Measurements from ENCODE around the gene BTRC. TPM values are rescaled to one million over a fixed set of nuclear protein-coding genes. Genes with fewer than 3 reads are reported as not detected.

BTRC gene
- total and polyA plus RNA-seq, 10 of the 15 experiments (the other 5 are each of a cell fraction or from before 2014, with no cell fraction given) = 2.2 to 18.6 (median 8.6) TPM

DNA sequence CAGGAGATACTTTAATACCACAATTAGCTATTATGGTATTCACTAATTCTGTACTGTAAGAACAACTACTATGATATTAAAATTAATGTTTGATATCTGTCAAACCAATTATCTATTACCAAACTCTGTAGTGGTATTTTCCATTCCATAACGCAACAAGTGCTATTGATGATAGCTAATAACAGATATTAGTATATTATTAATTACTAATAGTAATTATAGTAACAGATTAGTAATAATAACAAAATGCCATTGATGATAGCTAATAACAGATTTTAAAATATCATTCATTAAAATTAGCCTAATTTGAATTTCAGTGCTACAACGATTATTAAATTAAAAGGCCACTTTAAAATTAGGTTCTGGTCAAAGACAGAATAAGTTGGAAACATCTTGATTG is 93.5 kb downstream of the BTRC start:
- DNase-seq (ENCODE audit: low read depth, low spot score) = no peak
- H4K20me1 ChIP-seq (ENCODE audit: control insufficient read depth, insufficient read depth) = no peaks in the 10 kb centered on the region
- no peaks in the 10 kb centered on the region for H3K36me3 ChIP-seq (ENCODE audit: control insufficient read depth in 2 of 2, insufficient read depth in 2 of 2, low read length in 1 of 2)
- TF ChIP-seq CBX3 (IDR thresholded peaks at IDR 0.05; ENCODE audit: borderline replicate concordance, low read depth) (no peak), RAD51 (IDR thresholded peaks at IDR 0.05) (no peak), CHD1 (IDR thresholded peaks at IDR 0.05; ENCODE audit: low read depth, low read length) (no peak), BCL11A (IDR thresholded peaks at IDR 0.05; ENCODE audit: low read depth, low read length) (no peak), PAX5 (IDR thresholded peaks at IDR 0.05; ENCODE audit: borderline replicate concordance, low read depth, low read length) (no peak), ZSCAN29 (IDR thresholded peaks at IDR 0.05) (no peak), POLR2A (IDR thresholded peaks at IDR 0.05; ENCODE audit: low read depth, low read length) (no peak), SP1 (IDR thresholded peaks at IDR 0.05; ENCODE audit: low read depth, low read length) (no peak)
- TF ChIP-seq, protein P1, sequence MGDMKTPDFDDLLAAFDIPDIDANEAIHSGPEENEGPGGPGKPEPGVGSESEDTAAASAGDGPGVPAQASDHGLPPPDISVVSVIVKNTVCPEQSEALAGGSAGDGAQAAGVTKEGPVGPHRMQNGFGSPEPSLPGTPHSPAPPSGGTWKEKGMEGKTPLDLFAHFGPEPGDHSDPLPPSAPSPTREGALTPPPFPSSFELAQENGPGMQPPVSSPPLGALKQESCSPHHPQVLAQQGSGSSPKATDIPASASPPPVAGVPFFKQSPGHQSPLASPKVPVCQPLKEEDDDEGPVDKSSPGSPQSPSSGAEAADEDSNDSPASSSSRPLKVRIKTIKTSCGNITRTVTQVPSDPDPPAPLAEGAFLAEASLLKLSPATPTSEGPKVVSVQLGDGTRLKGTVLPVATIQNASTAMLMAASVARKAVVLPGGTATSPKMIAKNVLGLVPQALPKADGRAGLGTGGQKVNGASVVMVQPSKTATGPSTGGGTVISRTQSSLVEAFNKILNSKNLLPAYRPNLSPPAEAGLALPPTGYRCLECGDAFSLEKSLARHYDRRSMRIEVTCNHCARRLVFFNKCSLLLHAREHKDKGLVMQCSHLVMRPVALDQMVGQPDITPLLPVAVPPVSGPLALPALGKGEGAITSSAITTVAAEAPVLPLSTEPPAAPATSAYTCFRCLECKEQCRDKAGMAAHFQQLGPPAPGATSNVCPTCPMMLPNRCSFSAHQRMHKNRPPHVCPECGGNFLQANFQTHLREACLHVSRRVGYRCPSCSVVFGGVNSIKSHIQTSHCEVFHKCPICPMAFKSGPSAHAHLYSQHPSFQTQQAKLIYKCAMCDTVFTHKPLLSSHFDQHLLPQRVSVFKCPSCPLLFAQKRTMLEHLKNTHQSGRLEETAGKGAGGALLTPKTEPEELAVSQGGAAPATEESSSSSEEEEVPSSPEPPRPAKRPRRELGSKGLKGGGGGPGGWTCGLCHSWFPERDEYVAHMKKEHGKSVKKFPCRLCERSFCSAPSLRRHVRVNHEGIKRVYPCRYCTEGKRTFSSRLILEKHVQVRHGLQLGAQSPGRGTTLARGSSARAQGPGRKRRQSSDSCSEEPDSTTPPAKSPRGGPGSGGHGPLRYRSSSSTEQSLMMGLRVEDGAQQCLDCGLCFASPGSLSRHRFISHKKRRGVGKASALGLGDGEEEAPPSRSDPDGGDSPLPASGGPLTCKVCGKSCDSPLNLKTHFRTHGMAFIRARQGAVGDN (IDR thresholded peaks at IDR 0.05) = no peak
- in situ Hi-C loops (cut with MboI) (loop anchor here (10.0 kb wide), 1 partner anchor 153 kb away; no protein-coding TSS in a partner anchor), intact Hi-C loops (cut with micrococcal nuclease; ENCODE audit: unreplicated experiment) (no loop called here)
- no peaks in the 10 kb centered on the region for H3K9me3 ChIP-seq (replicated peaks; ENCODE audit: control insufficient read depth, insufficient read depth, low read length)
- no peak overlapping the region for H3K27ac ChIP-seq (ENCODE audit: control insufficient read depth, insufficient read depth)
- no peaks in the 10 kb centered on the region for H3K27me3 ChIP-seq (replicated peaks in 1 of 2; ENCODE audit: control insufficient read depth in 2 of 2, insufficient read depth in 2 of 2, low read length in 1 of 2)
- ChIA-PET CTCF (interaction anchor here (0.5 to 1.1 kb wide), 2 partner anchors 168 to 305 kb away, joined by 3 to 4 read pairs; no protein-coding TSS in a partner anchor), RAD21 (ENCODE audit: unreplicated experiment) (no interaction called here), SMC1A (ENCODE audit: uncharacterized antibody, unreplicated experiment) (interaction anchor here (2.0 kb wide), 1 partner anchor 19 kb away, joined by 8 read pairs; no protein-coding TSS in a partner anchor), POLR2A (no interaction called here)
- H3K9ac ChIP-seq (ENCODE audit: control insufficient read depth, insufficient read depth, low read length) = no peak overlapping the region
- no peak overlapping the region for H2AFZ ChIP-seq (ENCODE audit: control insufficient read depth, low read depth, low read length)
- WGBS (ENCODE audit: insufficient coverage, insufficient replicate concordance, low lambda C conversion rate, missing lambda C conversion rate) = 95% methylated on average over 2 of the region's 2 CpGs
- no peaks in the 10 kb centered on the region for H3K4me1 ChIP-seq (ENCODE audit: control insufficient read depth, insufficient read depth, low read length)
- FAIRE-seq = no peak
- BruUV-seq (replicated peaks) = no TSS peak
- no peak overlapping the region for H3K4me3 ChIP-seq
- no peak overlapping the region for H3K4me2 ChIP-seq (ENCODE audit: control insufficient read depth, insufficient read depth)
- H3K79me2 ChIP-seq (ENCODE audit: control insufficient read depth, insufficient read depth, low read length) = no peaks in the 10 kb centered on the region
- no peak for ATAC-seq

All from GM12878 (cell line).